ENCODE measurements around the gene MSMP. TPM values are rescaled to one million over a fixed set of nuclear protein-coding genes. Genes with fewer than 3 reads are reported as not detected.

The MSMP gene
- total RNA-seq, 2 donors from 2014 or later: 2.1 TPM; not detected in 1

DNA sequence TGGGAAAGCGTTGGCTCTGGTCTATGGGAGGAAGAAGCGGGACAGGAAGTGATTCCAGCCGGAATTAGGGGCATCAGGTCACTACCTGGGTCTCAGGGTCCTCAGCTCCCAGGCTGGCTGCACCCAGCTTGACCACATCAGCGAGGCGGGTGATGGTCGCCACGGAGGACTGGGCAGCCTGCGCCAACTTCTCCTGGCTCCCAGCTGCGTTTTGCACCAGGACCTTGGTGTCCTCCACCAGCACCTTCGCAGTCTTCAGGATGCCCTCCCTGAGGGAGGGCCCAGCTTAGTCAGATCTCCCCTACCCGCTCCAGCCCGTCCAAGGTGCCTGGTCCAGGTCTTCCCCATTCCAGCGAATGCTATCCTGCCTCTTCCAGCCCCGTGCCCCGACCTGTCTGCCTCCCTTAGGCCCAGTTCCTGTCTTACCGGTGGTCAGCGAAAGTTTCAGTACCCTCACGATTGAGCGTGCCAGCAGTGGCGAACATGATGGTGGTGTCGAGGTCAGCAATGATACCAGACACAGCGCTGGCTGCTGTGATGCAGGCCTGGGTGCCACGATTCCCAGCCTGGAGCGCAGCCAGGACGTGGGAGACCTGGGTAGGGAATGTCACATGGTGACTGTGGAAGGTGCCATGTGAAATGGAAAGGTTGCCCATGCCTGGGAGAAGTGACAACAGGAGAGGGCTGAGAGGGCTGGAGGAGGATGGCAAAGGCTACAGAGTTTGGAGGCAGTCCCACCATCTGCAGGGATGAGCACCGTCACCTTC lies 50.0 kb downstream of the MSMP start:
- intact Hi-C loops (cut with DNase I): no loop called here
- TF ChIP-seq, protein P1, sequence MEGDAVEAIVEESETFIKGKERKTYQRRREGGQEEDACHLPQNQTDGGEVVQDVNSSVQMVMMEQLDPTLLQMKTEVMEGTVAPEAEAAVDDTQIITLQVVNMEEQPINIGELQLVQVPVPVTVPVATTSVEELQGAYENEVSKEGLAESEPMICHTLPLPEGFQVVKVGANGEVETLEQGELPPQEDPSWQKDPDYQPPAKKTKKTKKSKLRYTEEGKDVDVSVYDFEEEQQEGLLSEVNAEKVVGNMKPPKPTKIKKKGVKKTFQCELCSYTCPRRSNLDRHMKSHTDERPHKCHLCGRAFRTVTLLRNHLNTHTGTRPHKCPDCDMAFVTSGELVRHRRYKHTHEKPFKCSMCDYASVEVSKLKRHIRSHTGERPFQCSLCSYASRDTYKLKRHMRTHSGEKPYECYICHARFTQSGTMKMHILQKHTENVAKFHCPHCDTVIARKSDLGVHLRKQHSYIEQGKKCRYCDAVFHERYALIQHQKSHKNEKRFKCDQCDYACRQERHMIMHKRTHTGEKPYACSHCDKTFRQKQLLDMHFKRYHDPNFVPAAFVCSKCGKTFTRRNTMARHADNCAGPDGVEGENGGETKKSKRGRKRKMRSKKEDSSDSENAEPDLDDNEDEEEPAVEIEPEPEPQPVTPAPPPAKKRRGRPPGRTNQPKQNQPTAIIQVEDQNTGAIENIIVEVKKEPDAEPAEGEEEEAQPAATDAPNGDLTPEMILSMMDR (IDR thresholded peaks at IDR 0.05): no peak
- Histone ChIP-seq H3K27ac (no peak overlapping the region), H3K4me1 (no peaks in the 10 kb centered on the region), H3K9me3 (no peaks in the 10 kb centered on the region), H3K36me3 (peaks cover 73% of the 10 kb centered on the region), H3K4me3 (no peak overlapping the region), H3K9ac (ENCODE audit: low read depth in 2 of 2, low read length in 2 of 2) (no peak overlapping the region), H3K27me3 (no peaks in the 10 kb centered on the region)
- DNase-seq: no peak

Small RNA genes lying within 50 kb of the gene (microRNA-seq; reads per million reads assigned to microRNA genes)
- gene MIR6852 (not detected), gene MIR6853 (not detected)

Other genes with a start within 250 kb of the MSMP start
- 10 to 100 TPM; 34.3 to 41.1 TPM for gene TESK1, start 149.0 kb downstream of the MSMP start, total RNA-seq
- 1 to 10 TPM in 1 of 2 donors, under 1 TPM in 1; 0.69 to 2.7 TPM for gene CD72, start 135.9 kb downstream of the MSMP start, total RNA-seq
- gene SIT1, start 103.3 kb downstream of the MSMP start, total RNA-seq: 1 to 10 TPM in 1 of 2 donors, under 1 TPM in 1; 0.67 to 1.0 TPM
- gene RMRP, start 96.3 kb downstream of the MSMP start, total RNA-seq: over 10,000 TPM; 17,917 to 26,785 TPM
- gene CCDC107, start 96.0 kb downstream of the MSMP start, total RNA-seq: 10 to 100 TPM; 19.4 to 38.3 TPM
- gene ARHGEF39, start 89.1 kb downstream of the MSMP start, total RNA-seq: 10 to 100 TPM in 1 of 2 donors, 1 to 10 TPM in 1; 7.3 to 34.0 TPM
- gene CA9, start 80.3 kb downstream of the MSMP start, total RNA-seq: 1 to 10 TPM; 1.8 to 5.9 TPM
- gene TPM2, start 64.4 kb downstream of the MSMP start, total RNA-seq: 100 to 1,000 TPM in 1 of 2 donors, 10 to 100 TPM in 1; 29.8 to 321 TPM
- 100 to 1,000 TPM; 177 to 196 TPM for gene TLN1, start 22.1 kb downstream of the MSMP start, total RNA-seq
- gene CREB3, start 21.6 kb downstream of the MSMP start, total RNA-seq: 10 to 100 TPM; 47.9 to 50.8 TPM
- gene GBA2, start 5.0 kb downstream of the MSMP start, total RNA-seq: 100 to 1,000 TPM; 127 to 157 TPM
- 10 to 100 TPM; 52.0 to 53.9 TPM for gene RGP1, start 5.0 kb downstream of the MSMP start, total RNA-seq
- 1 to 10 TPM; 7.0 to 9.7 TPM for gene NPR2, start 37.3 kb upstream of the MSMP start, total RNA-seq
- under 1 TPM; 0.58 to 0.82 TPM for gene SPAG8, start 58.0 kb upstream of the MSMP start, total RNA-seq
- gene HINT2, start 60.8 kb upstream of the MSMP start, total RNA-seq: 10 to 100 TPM; 49.5 to 64.5 TPM
- gene FAM221B, start 74.5 kb upstream of the MSMP start, total RNA-seq: under 1 TPM in 1 of 2 donors, not detected in 1; 0.05 TPM
- gene TMEM8B, start 75.0 kb upstream of the MSMP start, total RNA-seq: 10 to 100 TPM; 15.1 to 17.6 TPM
- gene OR13J1, start 116.1 kb upstream of the MSMP start, total RNA-seq: not detected
- gene HRCT1, start 151.9 kb upstream of the MSMP start, total RNA-seq: 10 to 100 TPM; 43.1 to 65.0 TPM
- 1 to 10 TPM; 1.1 to 2.6 TPM for gene SPAAR, start 155.2 kb upstream of the MSMP start, total RNA-seq
- gene OR2S2, start 203.9 kb upstream of the MSMP start, total RNA-seq: not detected